RWPE2 (cell line): ENCODE measurements around the gene BDNF.

Source experiments
- ATAC-seq: fragments of 200-7000 bp; cut with Tn5 transposase; 3 replicates; pipeline ENCODE4 v1.9.1; 2021; ENCODE audit warnings: low read depth
- DNase-seq: peaks from one replicate; pipeline ENCODE4 v3.0.0-alpha.2; 2020; ENCODE audit warnings: low spot score
- H3K27ac ChIP-seq: fragments of 450-650 bp; 2 replicates; pipeline ENCODE4 v1.5.1; 2017; ENCODE audit warnings: mild to moderate bottlenecking; ENCODE audit not compliant: poor library complexity, severe bottlenecking
- H3K27me3 ChIP-seq: fragments of 250-450 bp; sonication (Bioruptor Pico); 2 replicates; pipeline ENCODE4 v1.5.1; 2021; ENCODE audit warnings: mild to moderate bottlenecking, moderate library complexity; ENCODE audit not compliant: insufficient read depth, poor library complexity, severe bottlenecking
- H3K36me3 ChIP-seq: fragments of 250-450 bp; sonication (Bioruptor Pico); 2 replicates; pipeline ENCODE4 v1.5.1; 2020; ENCODE audit warnings: low read depth, mild to moderate bottlenecking, moderate library complexity
- H3K4me1 ChIP-seq: fragments of 250-450 bp; sonication (Bioruptor Pico); 2 replicates; pipeline ENCODE4 v1.5.1; 2021; ENCODE audit warnings: mild to moderate bottlenecking, moderate library complexity; ENCODE audit not compliant: insufficient read depth, poor library complexity, severe bottlenecking
- H3K4me3 ChIP-seq: fragments of 250-450 bp; sonication (Bioruptor Pico); 2 replicates; pipeline ENCODE4 v1.5.1; 2021; ENCODE audit warnings: mild to moderate bottlenecking, moderate library complexity; ENCODE audit not compliant: severe bottlenecking
- H3K9me3 ChIP-seq: fragments of 250-450 bp; sonication (Bioruptor Pico); 2 replicates; pipeline ENCODE4 v1.5.1; 2021; ENCODE audit warnings: mild to moderate bottlenecking, moderate library complexity; ENCODE audit not compliant: severe bottlenecking
- CTCF ChIP-seq: fragments of 450-650 bp; IDR thresholded peaks from one replicate; pipeline ENCODE4 v1.5.1; 2017; ENCODE audit warnings: mild to moderate bottlenecking, moderate library complexity; ENCODE audit not compliant: poor library complexity, severe bottlenecking

BDNF gene

GRCh38 chr11:27608951-27609350 is 91.3 kb downstream of the BDNF start:
- Histone ChIP-seq H3K36me3 (no peaks in the 10 kb centered on the region), H3K4me3 (no peak overlapping the region), H3K27me3 (peaks cover 3% of the 10 kb centered on the region), H3K27ac (no peak overlapping the region), H3K9me3 (no peaks in the 10 kb centered on the region), H3K4me1 (no peaks in the 10 kb centered on the region)
- no peak for DNase-seq
- no peak for TF ChIP-seq CTCF
- no peak for ATAC-seq

GRCh38 chr11:27605422-27605821 is 94.8 kb downstream of the BDNF start:
- no peak overlapping the region for H3K4me3 ChIP-seq
- no peak for TF ChIP-seq CTCF
- DNase-seq: no peak
- ATAC-seq: no peak
- H3K9me3 ChIP-seq: no peaks in the 10 kb centered on the region
- no peaks in the 10 kb centered on the region for H3K36me3 ChIP-seq
- H3K27ac ChIP-seq: no peak overlapping the region
- H3K27me3 ChIP-seq: no peaks in the 10 kb centered on the region
- H3K4me1 ChIP-seq: no peaks in the 10 kb centered on the region
